ENCODE measurements around the gene NOL6. TPM values are rescaled to one million over a fixed set of nuclear protein-coding genes. Genes with fewer than 3 reads are reported as not detected.
"Not testable (repeated sequence)": the region's sequence is repeated elsewhere in the genome, so short reads cannot be mapped to it uniquely, and the experiment has no call there.

The NOL6 gene
- polyA plus RNA-seq, 2 of the 4 experiments (the other 2 are of a cell fraction): 49.5 to 52.0 TPM

- TF ChIP-seq, protein P1, sequence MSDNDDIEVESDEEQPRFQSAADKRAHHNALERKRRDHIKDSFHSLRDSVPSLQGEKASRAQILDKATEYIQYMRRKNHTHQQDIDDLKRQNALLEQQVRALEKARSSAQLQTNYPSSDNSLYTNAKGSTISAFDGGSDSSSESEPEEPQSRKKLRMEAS (IDR thresholded peaks at IDR 0.05): peak; percentile 88
Measured at GRCh38 chr9:33506626-33507370, 33.1 kb upstream of the NOL6 start (continued).

GRCh38 chr9:33498387-33498786 is 24.7 kb upstream of the NOL6 start:
- no peak for DNase-seq (ENCODE audit: low read depth in 1 of 2, low spot score in 1 of 2)
- TF ChIP-seq RAD21 (conservative IDR thresholded peaks at IDR 0.05 in 1 of 2, IDR thresholded peaks at IDR 0.05 in 1 of 2) (peak; percentile 40 to 42; a peak in 3 of 5 replicates), HOXA7 (CRISPR knock-in tag; IDR thresholded peaks at IDR 0.05) (no peak), POLR2AphosphoS2 (conservative IDR thresholded peaks at IDR 0.05; ENCODE audit: low read length) (no peak), CEBPB (IDR thresholded peaks at IDR 0.05) (no peak), SMC3 (IDR thresholded peaks at IDR 0.05) (peak; percentile 57)
- TF ChIP-seq, protein P2, sequence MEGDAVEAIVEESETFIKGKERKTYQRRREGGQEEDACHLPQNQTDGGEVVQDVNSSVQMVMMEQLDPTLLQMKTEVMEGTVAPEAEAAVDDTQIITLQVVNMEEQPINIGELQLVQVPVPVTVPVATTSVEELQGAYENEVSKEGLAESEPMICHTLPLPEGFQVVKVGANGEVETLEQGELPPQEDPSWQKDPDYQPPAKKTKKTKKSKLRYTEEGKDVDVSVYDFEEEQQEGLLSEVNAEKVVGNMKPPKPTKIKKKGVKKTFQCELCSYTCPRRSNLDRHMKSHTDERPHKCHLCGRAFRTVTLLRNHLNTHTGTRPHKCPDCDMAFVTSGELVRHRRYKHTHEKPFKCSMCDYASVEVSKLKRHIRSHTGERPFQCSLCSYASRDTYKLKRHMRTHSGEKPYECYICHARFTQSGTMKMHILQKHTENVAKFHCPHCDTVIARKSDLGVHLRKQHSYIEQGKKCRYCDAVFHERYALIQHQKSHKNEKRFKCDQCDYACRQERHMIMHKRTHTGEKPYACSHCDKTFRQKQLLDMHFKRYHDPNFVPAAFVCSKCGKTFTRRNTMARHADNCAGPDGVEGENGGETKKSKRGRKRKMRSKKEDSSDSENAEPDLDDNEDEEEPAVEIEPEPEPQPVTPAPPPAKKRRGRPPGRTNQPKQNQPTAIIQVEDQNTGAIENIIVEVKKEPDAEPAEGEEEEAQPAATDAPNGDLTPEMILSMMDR (IDR thresholded peaks at IDR 0.05): peak; percentile 36; the same call in 1 of the 3 replicates
- ATAC-seq: no peak
- Histone ChIP-seq H3K4me3 (no peak overlapping the region), H3K9me3 (no peaks in the 10 kb centered on the region), H3K27ac (peak overlapping the region in 1 of 2 experiments; percentile 46; a peak in 1 of 6 replicates), H3K4me2 (no peak overlapping the region), H3K4me1 (peaks cover 13% of the 10 kb centered on the region)
- FAIRE-seq: no peak
- CTCF ChIA-PET: interaction anchor here (0.7 to 1.2 kb wide), 5 partner anchors 12 to 123 kb away, joined by 3 to 5 read pairs (median 4); partner anchors contain the start of gene NOL6
- 3% methylated on average over 1 of the region's 1 CpG for WGBS (ENCODE audit: missing lambda C conversion rate)
- POLR2A ChIA-PET: no interaction called here

GRCh38 chr9:33493819-33494218 is 20.1 kb upstream of the NOL6 start:
- H3K27ac ChIP-seq; POLR2A ChIA-PET; FAIRE-seq; ATAC-seq; H3K4me3 ChIP-seq; H3K9me3 ChIP-seq; DNase-seq (ENCODE audit: low read depth in 1 of 2, low spot score in 1 of 2): not testable (repeated sequence)
- 27% methylated on average over 2 of the region's 2 CpGs for WGBS (ENCODE audit: missing lambda C conversion rate)
- peaks cover 20% of the 10 kb centered on the region for H3K4me1 ChIP-seq
- CTCF ChIA-PET: interaction anchor here (1.3 to 1.4 kb wide), 3 partner anchors 9 to 119 kb away, joined by 3 to 6 read pairs (median 5); no protein-coding TSS in a partner anchor
- peak overlapping the region; percentile 26; the same call in 1 of the 3 replicates for H3K4me2 ChIP-seq

- ATAC-seq: no peak; a peak in 1 of 6 replicates
- ChIA-PET CTCF (interaction anchor here (0.7 to 2.1 kb wide), 6 partner anchors 9 to 114 kb away, joined by 3 to 6 read pairs (median 5); partner anchors contain the start of gene NOL6), POLR2A (no interaction called here)
- WGBS (ENCODE audit: missing lambda C conversion rate): 45% methylated on average over 2 of the region's 2 CpGs
- DNase-seq (ENCODE audit: low read depth in 1 of 2, low spot score in 1 of 2): no peak
- no peak for FAIRE-seq
- Histone ChIP-seq H3K4me3 (no peak overlapping the region), H3K4me2 (peak overlapping the region; percentile 32), H3K9me3 (no peaks in the 10 kb centered on the region), H3K27ac (peak overlapping the region in 1 of 2 experiments; percentile 5; a peak in 1 of 6 replicates), H3K4me1 (peaks cover 16% of the 10 kb centered on the region)
- TF ChIP-seq MYC (IDR thresholded peaks at IDR 0.05; ENCODE audit: borderline replicate concordance, low read length) (no peak), FOSB (CRISPR knock-in tag; IDR thresholded peaks at IDR 0.05) (no peak), ZC3H11A (IDR thresholded peaks at IDR 0.05) (no peak), CEBPB (IDR thresholded peaks at IDR 0.05) (no peak), RAD21 (conservative IDR thresholded peaks at IDR 0.05 in 1 of 2, IDR thresholded peaks at IDR 0.05 in 1 of 2) (no peak)
Measured at GRCh38 chr9:33489066-33489465, 15.3 kb upstream of the NOL6 start.

DNA sequence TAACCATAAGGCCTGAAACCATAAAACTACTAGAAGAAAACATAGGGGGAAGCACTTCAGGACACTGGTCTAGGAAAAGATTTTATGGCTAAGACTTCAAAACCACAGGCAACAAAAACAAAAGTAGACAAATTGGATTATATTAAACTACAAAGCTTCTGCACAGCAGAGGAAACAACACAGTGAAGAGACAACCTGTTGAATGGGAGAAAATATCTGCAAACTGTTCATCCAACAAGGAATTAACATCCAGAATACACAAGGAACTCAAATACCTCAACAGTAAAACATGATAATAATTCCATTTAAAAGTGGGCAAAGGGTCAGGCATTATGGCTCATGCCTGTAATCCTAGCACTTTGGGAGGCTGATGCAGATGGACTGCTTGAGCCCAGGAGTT is 11.6 kb upstream of the NOL6 start:
- DNase-seq (ENCODE audit: low read depth in 1 of 2, low spot score in 1 of 2); H3K27ac ChIP-seq; ATAC-seq; H3K4me2 ChIP-seq; POLR2A ChIA-PET; H3K9me3 ChIP-seq; H3K4me3 ChIP-seq: not testable (repeated sequence)
- H3K4me1 ChIP-seq: peaks cover 11% of the 10 kb centered on the region
- peak; percentile 82 for FAIRE-seq
- CTCF ChIA-PET: interaction anchor here (40.3 kb wide), 1 partner anchor 36 kb away, joined by 834 read pairs; the partner anchor contains the start of gene AQP3
